B cell (primary cell): ENCODE data around the gene FOXJ1. TPM values are rescaled to one million over a fixed set of nuclear protein-coding genes. Genes with fewer than 3 reads are reported as not detected.

Experiments used
- ATAC-seq: fragments of 200-7000 bp; cut with Tn5 transposase; one replicate; pipeline ENCODE4 v1.10.0; 2021; ENCODE audit warnings: low read depth, mild to moderate bottlenecking, moderate number of reproducible peaks, moderate library complexity
- CTCF ChIA-PET: fragments of 350-600 bp; sonication (Branson Sonifier 250); formaldehyde crosslinking; loops from one replicate; lab custom pipeline; 2021; ENCODE audit warnings: antibody characterized with exemption, inconsistent platforms; lab: Charles Lee
- POLR2A ChIA-PET: fragments of 350-600 bp; sonication (Branson Sonifier 250); formaldehyde crosslinking; loops from one replicate; lab custom pipeline; 2021; ENCODE audit warnings: antibody characterized with exemption; lab: Charles Lee
- DNase-seq: peaks from one replicate; pipeline ENCODE4 v3.0.0; 2013
- H2AFZ ChIP-seq: 2 replicates; pipeline ENCODE4 v1.6.1; 2012; ENCODE audit warnings: mild to moderate bottlenecking, low read depth, low read length; ENCODE audit not compliant: insufficient read depth, poor library complexity, severe bottlenecking
- H3K27ac ChIP-seq, 2 donors: 1 replicate in 1 of 2; 2 replicates in 1 of 2; pipeline ENCODE4 v1.5.1; 2012 to 2013; ENCODE audit warnings: low read length in 2 of 2, mild to moderate bottlenecking in 2 of 2, moderate library complexity in 1 of 2
- H3K27me3 ChIP-seq, 4 experiments: fragments of 200-600 bp in 1 of 4; sonication (generic) in 1 of 4; replicated peaks in 1 of 4; 1 replicate in 2 of 4; 2 replicates in 2 of 4; pipeline versions ENCODE4 v1.6.1 to v1.7.0; 2013 to 2016; ENCODE audit warnings: low read length in 3 of 4, mild to moderate bottlenecking in 2 of 4, mixed read lengths in 1 of 4, moderate library complexity in 1 of 4; ENCODE audit not compliant: insufficient read depth in 4 of 4, control insufficient read depth in 3 of 4; ENCODE audit errors: control extremely low read depth in 1 of 4
- H3K36me3 ChIP-seq, 2 experiments: replicated peaks in 1 of 2; 1 replicate in 1 of 2; 2 replicates in 1 of 2; pipeline versions ENCODE4 v1.6.1 to v1.7.1; 2013; ENCODE audit warnings: low read length in 1 of 2; ENCODE audit not compliant: insufficient read depth in 2 of 2, control insufficient read depth in 1 of 2; ENCODE audit errors: control extremely low read depth in 1 of 2, extremely low read depth in 1 of 2
- H3K4me1 ChIP-seq, 2 donors: fragments of 200-600 bp in 1 of 2; sonication (generic) in 1 of 2; 1 replicate in 1 of 2; 2 replicates in 1 of 2; pipeline versions ENCODE4 v1.5.1 to v1.6.1; 2013 to 2017; ENCODE audit warnings: low read length in 2 of 2; ENCODE audit not compliant: control insufficient read depth in 2 of 2, insufficient read depth in 2 of 2
- H3K4me2 ChIP-seq: replicated peaks from 2 replicates; pipeline ENCODE3; 2012; ENCODE audit warnings: mild to moderate bottlenecking, low read depth, low read length; ENCODE audit not compliant: poor library complexity, severe bottlenecking
- H3K4me3 ChIP-seq, 5 experiments: fragments of 200-600 bp in 1 of 5; sonication (generic) in 1 of 5; 1 replicate in 3 of 5; 2 replicates in 2 of 5; pipeline versions ENCODE4 v1.5.1 to v1.7.0; 2011 to 2016; ENCODE audit warnings: low read length in 4 of 5, mild to moderate bottlenecking in 4 of 5, low read depth in 2 of 5, control low read depth in 1 of 5, moderate library complexity in 1 of 5; ENCODE audit not compliant: insufficient read depth in 1 of 5; ENCODE audit errors: control extremely low read depth in 1 of 5, extremely low read depth in 1 of 5
- H3K79me2 ChIP-seq: fragments of 200-600 bp; sonication (generic); one replicate; pipeline ENCODE4 v1.6.0; 2016; ENCODE audit warnings: low read length; ENCODE audit not compliant: control insufficient read depth, insufficient read depth
- H3K9ac ChIP-seq: fragments of 200-600 bp; sonication (generic); 2 replicates; pipeline ENCODE4 v1.6.1; 2017; ENCODE audit warnings: mild to moderate bottlenecking, low read length, moderate library complexity
- H3K9me3 ChIP-seq, 3 donors: one replicate each; pipeline versions ENCODE4 v1.6.1 to v1.7.1; 2013; ENCODE audit warnings: low read length in 2 of 3; ENCODE audit not compliant: control insufficient read depth in 2 of 3, insufficient read depth in 1 of 3; ENCODE audit errors: control extremely low read depth in 1 of 3
- H4K20me1 ChIP-seq: 2 replicates; pipeline ENCODE4 v1.6.0; 2012; ENCODE audit warnings: mild to moderate bottlenecking, low read length; ENCODE audit not compliant: insufficient read depth, control insufficient read depth, poor library complexity, severe bottlenecking
- H3K27ac Mint-ChIP-seq: one replicate; pipeline ENCODE4 v1.8.0; 2021; ENCODE audit warnings: mixed read lengths
- H3K27me3 Mint-ChIP-seq: one replicate; pipeline ENCODE4 v1.8.0; 2021; ENCODE audit warnings: mixed read lengths
- H3K4me1 Mint-ChIP-seq: one replicate; pipeline ENCODE4 v1.8.0; 2021; ENCODE audit warnings: mixed read lengths
- H3K4me3 Mint-ChIP-seq: one replicate; pipeline ENCODE4 v1.8.0; 2021; ENCODE audit warnings: mixed read lengths
- H3K9me3 Mint-ChIP-seq: one replicate; pipeline ENCODE4 v1.8.0; 2022; ENCODE audit warnings: mixed read lengths; ENCODE audit not compliant: insufficient read depth
- EZH2 ChIP-seq: IDR thresholded peaks from 2 replicates; pipeline ENCODE4 v1.6.1; 2012; ENCODE audit warnings: borderline replicate concordance, low read depth, mild to moderate bottlenecking, moderate library complexity, low read length; ENCODE audit not compliant: insufficient read depth, poor library complexity, severe bottlenecking
- WGBS: methylation state at CpG from one replicate; pipeline ENCODE4 v1.1.5; 2013; ENCODE audit warnings: missing lambda C conversion rate; ENCODE audit not compliant: insufficient coverage; 5-methylcytosine and 5-hydroxymethylcytosine counted together
- intact Hi-C: fragments of 100-400 bp; cut with micrococcal nuclease; formaldehyde crosslinking; loops from one replicate; pipeline ENCODE4 v1.10.0; 2022
- polyA minus RNA-seq: library from RNA; depleted of rRNA, polyadenylated mRNA; stranded (reverse); fragments of >200 nt; gene quantifications from 2 replicates; pipeline ENCODE4 v1.2.3, GENCODE V29; 2012
- polyA plus RNA-seq: library from polyadenylated mRNA; depleted of rRNA; stranded (reverse); fragments of >200 nt; gene quantifications from 2 replicates; pipeline ENCODE4 v1.2.3, GENCODE V29; 2012
- total RNA-seq, 2 donors: library from RNA; stranded (reverse); fragments of 120-200 nt in 1 of 2; gene quantifications; 1 replicate in 1 of 2; 2 replicates in 1 of 2; pipeline versions ENCODE4 v1.2.3 to v1.2.4, GENCODE V29; 2013 to 2022
- TF ChIP-seq, protein P1 (sequence below): fragments of 200-600 bp; IDR thresholded peaks from one replicate; pipeline ENCODE4 v1.8.0; 2022; ENCODE audit warnings: antibody characterized with exemption, mild to moderate bottlenecking

Gene FOXJ1, protein sequence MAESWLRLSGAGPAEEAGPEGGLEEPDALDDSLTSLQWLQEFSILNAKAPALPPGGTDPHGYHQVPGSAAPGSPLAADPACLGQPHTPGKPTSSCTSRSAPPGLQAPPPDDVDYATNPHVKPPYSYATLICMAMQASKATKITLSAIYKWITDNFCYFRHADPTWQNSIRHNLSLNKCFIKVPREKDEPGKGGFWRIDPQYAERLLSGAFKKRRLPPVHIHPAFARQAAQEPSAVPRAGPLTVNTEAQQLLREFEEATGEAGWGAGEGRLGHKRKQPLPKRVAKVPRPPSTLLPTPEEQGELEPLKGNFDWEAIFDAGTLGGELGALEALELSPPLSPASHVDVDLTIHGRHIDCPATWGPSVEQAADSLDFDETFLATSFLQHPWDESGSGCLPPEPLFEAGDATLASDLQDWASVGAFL
- total RNA-seq (0.12 and 0.20 TPM in 2 replicates), polyA plus RNA-seq (0.53 and 1.0 TPM in 2 replicates), polyA minus RNA-seq (0.43 and 1.5 TPM in 2 replicates)
- not detected for total RNA-seq (2013)

- no peak within 1 kb of the TSS for H3K27ac ChIP-seq
- Mint-ChIP-seq H3K4me1 (peaks cover 54% of the 10 kb centered on the region), H3K27me3 (peaks cover 14% of the 10 kb centered on the region), H3K9me3 (no peaks in the 10 kb centered on the region), H3K4me3 (peak within 1 kb of the TSS; percentile 90), H3K27ac (peak within 1 kb of the TSS; percentile 75)
- no peaks in the 10 kb centered on the region for H4K20me1 ChIP-seq
- H3K4me1 ChIP-seq, result peaks cover 54 to 63% of the 10 kb centered on the region in 2 donors
- H3K36me3 ChIP-seq, result no peaks in the 10 kb centered on the region
- peaks cover 0 to 10% (median 0%) of the 10 kb centered on the region in 3 donors for H3K9me3 ChIP-seq
- WGBS, result 10% methylated on average over 43 of the region's 59 CpGs
- H3K79me2 ChIP-seq, result no peaks in the 10 kb centered on the region
- ChIA-PET CTCF (interaction anchor here (0.6 to 3.0 kb wide), 10 partner anchors 9 to 142 kb away, joined by 3 to 18 read pairs (median 4); no protein-coding TSS in a partner anchor), POLR2A (interaction anchor here (0.5 to 0.6 kb wide), 2 partner anchors 234 to 286 kb away, joined by 3 to 5 read pairs; partner anchors contain the start of gene WBP2)
- H3K9ac ChIP-seq, result peak within 1 kb of the TSS; percentile 73
- peak; percentile 95 for DNase-seq
- TF ChIP-seq, protein P1, sequence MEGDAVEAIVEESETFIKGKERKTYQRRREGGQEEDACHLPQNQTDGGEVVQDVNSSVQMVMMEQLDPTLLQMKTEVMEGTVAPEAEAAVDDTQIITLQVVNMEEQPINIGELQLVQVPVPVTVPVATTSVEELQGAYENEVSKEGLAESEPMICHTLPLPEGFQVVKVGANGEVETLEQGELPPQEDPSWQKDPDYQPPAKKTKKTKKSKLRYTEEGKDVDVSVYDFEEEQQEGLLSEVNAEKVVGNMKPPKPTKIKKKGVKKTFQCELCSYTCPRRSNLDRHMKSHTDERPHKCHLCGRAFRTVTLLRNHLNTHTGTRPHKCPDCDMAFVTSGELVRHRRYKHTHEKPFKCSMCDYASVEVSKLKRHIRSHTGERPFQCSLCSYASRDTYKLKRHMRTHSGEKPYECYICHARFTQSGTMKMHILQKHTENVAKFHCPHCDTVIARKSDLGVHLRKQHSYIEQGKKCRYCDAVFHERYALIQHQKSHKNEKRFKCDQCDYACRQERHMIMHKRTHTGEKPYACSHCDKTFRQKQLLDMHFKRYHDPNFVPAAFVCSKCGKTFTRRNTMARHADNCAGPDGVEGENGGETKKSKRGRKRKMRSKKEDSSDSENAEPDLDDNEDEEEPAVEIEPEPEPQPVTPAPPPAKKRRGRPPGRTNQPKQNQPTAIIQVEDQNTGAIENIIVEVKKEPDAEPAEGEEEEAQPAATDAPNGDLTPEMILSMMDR, result no peak
- no peak for TF ChIP-seq EZH2
- intact Hi-C loops, result loop anchor here (1.0 to 5.0 kb wide), 3 partner anchors 20 to 131 kb away; no protein-coding TSS in a partner anchor
- ATAC-seq, result peak; percentile 73
- peak within 1 kb of the TSS in 4 of 5 experiments; percentile 55 to 81 (median 58) for H3K4me3 ChIP-seq
- H3K27me3 ChIP-seq, result peaks cover 0 to 43% (median 11%) of the 10 kb centered on the region in 4 experiments
- H3K4me2 ChIP-seq, result peak within 1 kb of the TSS; percentile 99
- H2AFZ ChIP-seq, result peak within 1 kb of the TSS; percentile 83
Observed at GRCh38 chr17:76141212-76142038, at the start of gene FOXJ1. FOXJ1 (minus strand) TSS chr17:76141245; CDS start chr17:76140395, 850 bp downstream.
